NCI-H748 treated with DMSO at 0.1 percent for 48 hours (cell line): ENCODE data around the gene SORBS1.

Source experiments
- DNase-seq: peaks from one replicate; lab custom pipeline; 2025; lab: John Stamatoyannopoulos, UW

SORBS1 gene

GRCh38 chr10:95459446-95460045 is 101.6 kb downstream of the SORBS1 start:
- DNase-seq = no peak

GRCh38 chr10:95458871-95459270 is 102.3 kb downstream of the SORBS1 start:
- DNase-seq = no peak

- no peak for DNase-seq
Observed at GRCh38 chr10:95458014-95458413, 103.2 kb downstream of the SORBS1 start.

- DNase-seq = no peak
Observed at GRCh38 chr10:95457319-95457886, 103.8 kb downstream of the SORBS1 start.

- DNase-seq = no peak
Observed at GRCh38 chr10:95456516-95456915, 104.7 kb downstream of the SORBS1 start.

GRCh38 chr10:95454940-95455339 is 106.2 kb downstream of the SORBS1 start:
- DNase-seq = no peak

GRCh38 chr10:95454356-95454755 is 106.8 kb downstream of the SORBS1 start:
- no peak for DNase-seq

GRCh38 chr10:95451568-95452524 is 109.3 kb downstream of the SORBS1 start:
- no peak for DNase-seq

GRCh38 chr10:95451150-95451549 is 110.0 kb downstream of the SORBS1 start:
- DNase-seq = no peak

GRCh38 chr10:95450188-95450587 is 111.0 kb downstream of the SORBS1 start:
- DNase-seq = no peak

- no peak for DNase-seq
Observed at GRCh38 chr10:95447685-95448084, 113.5 kb downstream of the SORBS1 start.

- DNase-seq = no peak
Observed at GRCh38 chr10:95445837-95446486, 115.2 kb downstream of the SORBS1 start.

- DNase-seq = no peak
Observed at GRCh38 chr10:95445223-95445836, 115.8 kb downstream of the SORBS1 start.

- no peak for DNase-seq
Observed at GRCh38 chr10:95444792-95445191, 116.4 kb downstream of the SORBS1 start.

- no peak for DNase-seq
Observed at GRCh38 chr10:95443636-95444035, 117.5 kb downstream of the SORBS1 start.

- DNase-seq = no peak
Observed at GRCh38 chr10:95442341-95442740, 118.8 kb downstream of the SORBS1 start.

- no peak for DNase-seq
Observed at GRCh38 chr10:95441547-95441923, 119.6 kb downstream of the SORBS1 start.

GRCh38 chr10:95440756-95441546 is 120.2 kb downstream of the SORBS1 start:
- no peak for DNase-seq

- DNase-seq = no peak
Observed at GRCh38 chr10:95440038-95440725, 121.0 kb downstream of the SORBS1 start.

- no peak for DNase-seq
Observed at GRCh38 chr10:95438781-95439180, 122.4 kb downstream of the SORBS1 start.

GRCh38 chr10:95437669-95438068 is 123.5 kb downstream of the SORBS1 start:
- DNase-seq = no peak
